ENCODE data around the gene VAT1L.

DNA sequence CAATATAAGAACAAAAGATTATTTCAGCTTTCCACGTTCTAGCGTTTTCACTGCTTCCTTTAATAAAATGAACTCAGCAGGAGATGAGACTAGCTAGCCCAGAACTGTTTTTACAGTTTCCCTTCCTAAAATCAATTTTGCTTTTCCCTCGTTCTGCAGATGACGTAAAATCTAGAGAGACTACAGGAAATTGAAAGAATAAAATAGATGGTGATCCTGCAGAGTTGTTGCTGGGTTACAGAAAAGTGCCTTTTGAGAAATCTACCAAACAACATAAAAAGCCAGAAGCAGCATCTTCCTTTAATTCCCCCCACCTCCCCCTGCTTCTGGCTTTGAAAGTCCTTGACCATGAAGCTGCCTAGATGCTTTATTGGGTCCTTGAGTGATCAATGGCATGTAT is 137.2 kb downstream of the VAT1L start:
- TF ChIP-seq, protein P1, sequence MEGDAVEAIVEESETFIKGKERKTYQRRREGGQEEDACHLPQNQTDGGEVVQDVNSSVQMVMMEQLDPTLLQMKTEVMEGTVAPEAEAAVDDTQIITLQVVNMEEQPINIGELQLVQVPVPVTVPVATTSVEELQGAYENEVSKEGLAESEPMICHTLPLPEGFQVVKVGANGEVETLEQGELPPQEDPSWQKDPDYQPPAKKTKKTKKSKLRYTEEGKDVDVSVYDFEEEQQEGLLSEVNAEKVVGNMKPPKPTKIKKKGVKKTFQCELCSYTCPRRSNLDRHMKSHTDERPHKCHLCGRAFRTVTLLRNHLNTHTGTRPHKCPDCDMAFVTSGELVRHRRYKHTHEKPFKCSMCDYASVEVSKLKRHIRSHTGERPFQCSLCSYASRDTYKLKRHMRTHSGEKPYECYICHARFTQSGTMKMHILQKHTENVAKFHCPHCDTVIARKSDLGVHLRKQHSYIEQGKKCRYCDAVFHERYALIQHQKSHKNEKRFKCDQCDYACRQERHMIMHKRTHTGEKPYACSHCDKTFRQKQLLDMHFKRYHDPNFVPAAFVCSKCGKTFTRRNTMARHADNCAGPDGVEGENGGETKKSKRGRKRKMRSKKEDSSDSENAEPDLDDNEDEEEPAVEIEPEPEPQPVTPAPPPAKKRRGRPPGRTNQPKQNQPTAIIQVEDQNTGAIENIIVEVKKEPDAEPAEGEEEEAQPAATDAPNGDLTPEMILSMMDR (IDR thresholded peaks at IDR 0.05), result no peak
- no peak for TF ChIP-seq EZH2 (IDR thresholded peaks at IDR 0.05; ENCODE audit: borderline replicate concordance, insufficient read depth, low read depth, low read length, poor library complexity, severe bottlenecking)

All from B cell (primary cell).